Astrocyte of the spinal cord (primary cell): ENCODE data around the gene ZRANB3.
"Not testable (repeated sequence)": the region's sequence is repeated elsewhere in the genome, so short reads cannot be mapped to it uniquely, and the experiment has no call there.

ENCODE experiments used
- DNase-seq: peaks from one replicate; pipeline ENCODE4 v3.0.0; 2011; ENCODE audit warnings: low read depth, low spot score
- H3K4me3 ChIP-seq: 2 replicates; pipeline ENCODE4 v1.5.1; 2011; ENCODE audit warnings: low read depth, mild to moderate bottlenecking, low read length, moderate library complexity
- CTCF ChIP-seq: IDR thresholded peaks from 2 replicates; pipeline ENCODE4 v1.5.1; 2012; ENCODE audit warnings: low read depth, mild to moderate bottlenecking, low read length, inconsistent platforms
- in situ Hi-C: cut with HindIII; loops from 2 replicates; pipeline ENCODE4 v1.10.0; 2017; ENCODE audit warnings: low sequenced_read_pairs

Gene ZRANB3

GRCh38 chr2:135531231-135532197 lies 496 bp upstream of the ZRANB3 start, which contains the start of gene R3HDM1:
TSS of gene R3HDM1 (plus strand) at chr2:135531484. CDS start at chr2:135604846, 73,362 bp downstream.
- DNase-seq, result peak; percentile 100
- TF ChIP-seq CTCF, result peak; percentile 14
- in situ Hi-C loops, result no loop called here
- H3K4me3 ChIP-seq, result peak within 1 kb of the TSS; percentile 81

GRCh38 chr2:135528006-135528405 lies 3.0 kb downstream of the ZRANB3 start:
- no peak for TF ChIP-seq CTCF
- no peak for DNase-seq
- in situ Hi-C loops, result no loop called here
- no peak overlapping the region for H3K4me3 ChIP-seq

- no peak overlapping the region for H3K4me3 ChIP-seq
- no peak for TF ChIP-seq CTCF
- DNase-seq, result no peak
- in situ Hi-C loops, result no loop called here
These were observed 5.2 kb downstream of the ZRANB3 start for GRCh38 chr2:135525786-135526185.

GRCh38 chr2:135512099-135512498 lies 18.9 kb downstream of the ZRANB3 start:
- no peak for TF ChIP-seq CTCF
- peak; percentile 48 for DNase-seq
- H3K4me3 ChIP-seq, result no peak overlapping the region
- in situ Hi-C loops, result no loop called here

- no peak for DNase-seq
- TF ChIP-seq CTCF, result no peak
- no peak overlapping the region for H3K4me3 ChIP-seq
- in situ Hi-C loops, result no loop called here
These were observed 20.4 kb downstream of the ZRANB3 start for GRCh38 chr2:135510577-135510976.

GRCh38 chr2:135504811-135505210 lies 26.2 kb downstream of the ZRANB3 start:
- in situ Hi-C loops, result no loop called here
- DNase-seq, result no peak
- no peak overlapping the region for H3K4me3 ChIP-seq
- no peak for TF ChIP-seq CTCF

- in situ Hi-C loops, DNase-seq, H3K4me3 ChIP-seq: not testable (repeated sequence)
These were observed 32.4 kb downstream of the ZRANB3 start for GRCh38 chr2:135498588-135498987.
